Measurements from ENCODE around the gene KIF26B. TPM values are rescaled to one million over a fixed set of nuclear protein-coding genes. Genes with fewer than 3 reads are reported as not detected.

KIF26B gene
- total RNA-seq, 1 experiment from 2014 or later, result 0.04 TPM

- no peaks in the 10 kb centered on the region for H3K4me1 ChIP-seq (ENCODE audit: insufficient read depth, low read length)
- intact Hi-C loops (cut with micrococcal nuclease), result no loop called here
- H3K27ac ChIP-seq (ENCODE audit: low read length), result no peak overlapping the region
- TF ChIP-seq CTCF (conservative IDR thresholded peaks at IDR 0.05; ENCODE audit: low read depth, low read length), result no peak
- no peak for TF ChIP-seq EZH2phosphoT487 (IDR thresholded peaks at IDR 0.05; ENCODE audit: borderline replicate concordance, low read length)
- TF ChIP-seq EZH2 (IDR thresholded peaks at IDR 0.05; ENCODE audit: low read length, unreplicated experiment), result no peak
- no peak for DNase-seq
- ChIA-PET POLR2A (ENCODE audit: unreplicated experiment) (no interaction called here), CTCF (no interaction called here)
- H3K79me2 ChIP-seq (ENCODE audit: low read length), result no peaks in the 10 kb centered on the region
- no peaks in the 10 kb centered on the region for H3K9me3 ChIP-seq (ENCODE audit: low read length)
- ATAC-seq, result no peak
- no peak overlapping the region for H2AFZ ChIP-seq (ENCODE audit: low read length)
- H3K27me3 ChIP-seq (ENCODE audit: low read length), result peaks cover 52% of the 10 kb centered on the region
- no peak overlapping the region for H3K9ac ChIP-seq (ENCODE audit: low read length)
- no peak overlapping the region for H3K4me3 ChIP-seq (ENCODE audit: low read length)
- H3K9me2 ChIP-seq (replicated peaks; ENCODE audit: low read length), result no peaks in the 10 kb centered on the region
- H3K36me3 ChIP-seq (ENCODE audit: low read depth, low read length), result no peaks in the 10 kb centered on the region
- H4K20me1 ChIP-seq (ENCODE audit: low read length), result no peaks in the 10 kb centered on the region
- H3F3A ChIP-seq (ENCODE audit: low read length, unreplicated experiment), result no peaks in the 10 kb centered on the region
- BruUV-seq (replicated peaks), result no TSS peak
- no peak overlapping the region for H3K4me2 ChIP-seq (ENCODE audit: low read length)
These were observed 17.2 kb downstream of the KIF26B start for GRCh38 chr1:245172026-245172425.

- Histone ChIP-seq H3K9ac (ENCODE audit: low read length) (no peak overlapping the region), H3K27me3 (ENCODE audit: low read length) (peaks cover 44% of the 10 kb centered on the region), H3K9me2 (replicated peaks; ENCODE audit: low read length) (no peaks in the 10 kb centered on the region), H3K4me2 (ENCODE audit: low read length) (no peak overlapping the region), H3K4me1 (ENCODE audit: insufficient read depth, low read length) (peaks cover 5% of the 10 kb centered on the region; the same call in 1 of the 2 replicates), H3K27ac (ENCODE audit: low read length) (no peak overlapping the region), H3K36me3 (ENCODE audit: low read depth, low read length) (no peaks in the 10 kb centered on the region), H3K9me3 (ENCODE audit: low read length) (no peaks in the 10 kb centered on the region), H4K20me1 (ENCODE audit: low read length) (no peaks in the 10 kb centered on the region), H3F3A (ENCODE audit: low read length, unreplicated experiment) (no peaks in the 10 kb centered on the region), H2AFZ (ENCODE audit: low read length) (no peak overlapping the region), H3K79me2 (ENCODE audit: low read length) (no peaks in the 10 kb centered on the region), H3K4me3 (ENCODE audit: low read length) (no peak overlapping the region)
- intact Hi-C loops (cut with micrococcal nuclease), result no loop called here
- CTCF ChIA-PET, result no interaction called here
- ATAC-seq, result no peak
- POLR2A ChIA-PET (ENCODE audit: unreplicated experiment), result no interaction called here
- DNase-seq, result no peak
- TF ChIP-seq EZH2phosphoT487 (IDR thresholded peaks at IDR 0.05; ENCODE audit: borderline replicate concordance, low read length), result no peak
- TF ChIP-seq CTCF (conservative IDR thresholded peaks at IDR 0.05; ENCODE audit: low read depth, low read length), result no peak
- no peak for TF ChIP-seq EZH2 (IDR thresholded peaks at IDR 0.05; ENCODE audit: low read length, unreplicated experiment)
- no TSS peak for BruUV-seq (replicated peaks)
These were observed 18.0 kb downstream of the KIF26B start for GRCh38 chr1:245172829-245173228.

GRCh38 chr1:245173446-245174211 is 18.8 kb downstream of the KIF26B start:
- H3K9me2 ChIP-seq (replicated peaks; ENCODE audit: low read length), result no peaks in the 10 kb centered on the region
- no peak overlapping the region for H3K27ac ChIP-seq (ENCODE audit: low read length)
- H3K9me3 ChIP-seq (ENCODE audit: low read length), result no peaks in the 10 kb centered on the region
- TF ChIP-seq EZH2 (IDR thresholded peaks at IDR 0.05; ENCODE audit: low read length, unreplicated experiment) (no peak), CTCF (conservative IDR thresholded peaks at IDR 0.05; ENCODE audit: low read depth, low read length) (no peak), EZH2phosphoT487 (IDR thresholded peaks at IDR 0.05; ENCODE audit: borderline replicate concordance, low read length) (no peak)
- CTCF ChIA-PET, result no interaction called here
- BruUV-seq (replicated peaks), result no TSS peak
- H2AFZ ChIP-seq (ENCODE audit: low read length), result no peak overlapping the region
- peaks cover 38% of the 10 kb centered on the region for H3K27me3 ChIP-seq (ENCODE audit: low read length)
- H3K4me3 ChIP-seq (ENCODE audit: low read length), result no peak overlapping the region
- peaks cover 5% of the 10 kb centered on the region; the same call in 1 of the 2 replicates for H3K4me1 ChIP-seq (ENCODE audit: insufficient read depth, low read length)
- H4K20me1 ChIP-seq (ENCODE audit: low read length), result no peaks in the 10 kb centered on the region
- peak overlapping the region; percentile 28; the same call in 1 of the 2 replicates for H3K4me2 ChIP-seq (ENCODE audit: low read length)
- H3F3A ChIP-seq (ENCODE audit: low read length, unreplicated experiment), result no peaks in the 10 kb centered on the region
- peak; percentile 67 for ATAC-seq
- no peaks in the 10 kb centered on the region for H3K36me3 ChIP-seq (ENCODE audit: low read depth, low read length)
- DNase-seq, result peak; percentile 44
- POLR2A ChIA-PET (ENCODE audit: unreplicated experiment), result no interaction called here
- H3K79me2 ChIP-seq (ENCODE audit: low read length), result no peaks in the 10 kb centered on the region
- intact Hi-C loops (cut with micrococcal nuclease), result no loop called here
- no peak overlapping the region for H3K9ac ChIP-seq (ENCODE audit: low read length)
